HG03521 (cell line): Measurements from ENCODE around the gene TMEM126A.
"Not testable (repeated sequence)": the region's sequence is repeated elsewhere in the genome, so short reads cannot be mapped to it uniquely, and the experiment has no call there.

Source experiments
- ATAC-seq: cut with Tn5 transposase; IDR thresholded peaks from one replicate; pipeline ENCODE4 v1.9.1; 2021; ENCODE audit warnings: mild to moderate bottlenecking, moderate library complexity; ENCODE audit not compliant: unreplicated experiment

Gene TMEM126A

DNA sequence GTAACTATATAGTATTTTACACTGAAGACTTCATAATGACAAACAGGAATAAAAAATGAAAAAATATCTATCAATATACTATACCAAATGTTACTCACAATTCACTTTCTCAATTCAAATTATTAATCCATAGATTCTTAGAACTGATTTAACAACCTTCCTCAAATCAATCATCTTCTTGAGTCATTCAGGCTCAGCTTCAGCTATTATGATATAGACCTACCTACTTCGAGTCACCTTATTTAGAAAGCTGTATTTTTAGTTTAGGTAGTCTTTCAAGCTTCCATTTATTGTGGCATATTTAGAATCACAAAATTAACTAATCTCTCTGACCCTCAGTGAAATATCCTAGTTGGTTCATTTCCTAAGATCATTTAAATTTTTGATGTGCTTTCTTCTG lies 9.0 kb downstream of the TMEM126A start:
- no peak for ATAC-seq

DNA sequence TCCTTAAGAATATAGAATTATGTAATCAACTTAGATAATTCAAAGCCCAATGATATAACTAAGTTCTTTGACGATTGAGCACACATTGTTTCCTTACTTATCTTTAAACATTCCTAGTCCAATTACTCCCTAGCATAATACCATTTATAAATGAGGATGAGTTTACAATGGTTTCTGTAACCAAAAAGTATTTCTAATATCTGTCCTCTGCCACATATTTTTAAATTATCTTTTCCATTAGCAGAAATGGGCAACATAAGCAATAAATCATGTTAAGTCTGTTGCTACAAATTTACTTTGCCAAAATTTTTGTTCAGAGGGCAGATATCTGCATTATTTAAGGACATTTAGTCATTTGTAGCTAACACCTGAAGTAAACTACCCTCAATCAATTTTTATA lies 10.4 kb downstream of the TMEM126A start:
- no peak for ATAC-seq

DNA sequence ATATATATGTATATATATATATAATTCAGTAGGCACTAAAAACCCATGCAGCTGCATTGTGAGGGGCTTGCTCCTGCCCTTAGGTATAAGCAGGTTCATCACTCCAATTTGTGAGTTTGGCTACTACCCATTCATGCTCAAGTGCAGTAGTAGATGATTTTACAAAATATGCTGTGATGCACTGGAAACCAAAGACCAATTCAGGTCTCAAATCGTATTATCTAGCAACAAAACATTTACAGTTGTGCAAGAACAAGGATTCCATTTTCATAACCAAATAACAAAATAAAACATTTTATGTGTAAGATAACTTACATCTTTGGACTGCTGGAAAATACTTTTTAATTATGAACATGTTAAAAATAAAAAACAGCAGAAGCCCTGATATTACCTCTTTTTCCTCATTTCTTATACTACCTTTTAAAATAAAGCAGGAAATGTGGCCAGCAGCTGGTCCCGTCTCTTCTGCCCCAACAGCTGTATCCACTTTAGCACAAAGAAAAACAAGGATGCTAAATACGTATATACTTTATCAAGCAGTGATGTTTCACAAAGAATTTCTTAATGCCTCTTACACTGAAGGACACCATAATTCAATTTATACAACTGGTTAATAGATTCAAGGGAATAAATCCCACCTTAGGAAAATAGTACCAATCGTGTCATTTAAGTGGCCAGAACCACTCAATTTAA lies 14.4 kb downstream of the TMEM126A start:
- no peak for ATAC-seq

- no peak for ATAC-seq
These were observed 15.4 kb downstream of the TMEM126A start for GRCh38 chr11:85663080-85663752.

GRCh38 chr11:85663753-85664614 lies 16.2 kb downstream of the TMEM126A start:
- peak; percentile 72 for ATAC-seq

DNA sequence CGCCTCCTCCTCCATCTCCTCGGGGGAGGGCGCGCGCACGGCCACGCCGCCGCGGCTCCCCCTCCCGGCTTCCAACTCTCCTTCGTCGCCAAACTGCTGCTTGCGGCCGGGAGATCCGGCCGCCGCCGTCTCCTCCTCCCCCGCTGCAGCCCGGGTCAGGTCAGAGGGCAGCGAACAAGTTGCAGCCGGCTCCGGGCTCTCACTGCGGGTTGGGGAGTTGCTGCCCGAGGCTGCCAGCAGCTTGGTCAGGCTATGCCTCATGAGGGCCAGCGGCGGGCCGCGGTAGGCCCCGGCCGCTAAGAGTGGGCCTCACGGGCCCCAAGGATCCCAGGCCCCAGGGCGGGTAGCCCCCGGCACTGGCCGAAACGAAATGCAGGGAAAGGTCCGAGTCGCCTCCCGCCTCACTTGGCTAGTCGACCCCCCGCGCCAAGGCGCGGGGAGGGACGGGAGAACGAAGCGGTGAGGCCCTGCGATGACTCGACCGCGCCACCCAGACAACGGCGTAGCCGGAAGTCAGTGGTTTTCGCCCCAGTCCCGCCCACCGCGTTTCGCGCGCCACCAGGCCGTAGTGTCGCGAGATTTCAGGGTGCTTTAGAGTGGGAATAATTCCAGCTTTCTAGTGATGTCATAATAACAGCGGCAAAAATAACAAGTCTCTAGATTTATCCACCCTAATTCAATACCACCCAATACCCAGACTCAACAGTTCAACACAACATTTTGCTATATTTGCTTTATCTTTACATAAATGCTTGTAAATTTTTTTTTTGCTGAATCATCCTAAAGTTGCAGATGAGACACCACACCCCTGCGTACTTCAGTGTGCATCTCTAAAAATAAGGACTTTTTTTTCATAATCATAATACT lies 17.1 kb downstream of the TMEM126A start, which contains the start of gene CREBZF:
TSS of gene CREBZF (minus strand) at position 515 of the 867 bp plus-strand sequence. CDS start at position 261, 254 bp downstream.
- peak; percentile 82 for ATAC-seq

DNA sequence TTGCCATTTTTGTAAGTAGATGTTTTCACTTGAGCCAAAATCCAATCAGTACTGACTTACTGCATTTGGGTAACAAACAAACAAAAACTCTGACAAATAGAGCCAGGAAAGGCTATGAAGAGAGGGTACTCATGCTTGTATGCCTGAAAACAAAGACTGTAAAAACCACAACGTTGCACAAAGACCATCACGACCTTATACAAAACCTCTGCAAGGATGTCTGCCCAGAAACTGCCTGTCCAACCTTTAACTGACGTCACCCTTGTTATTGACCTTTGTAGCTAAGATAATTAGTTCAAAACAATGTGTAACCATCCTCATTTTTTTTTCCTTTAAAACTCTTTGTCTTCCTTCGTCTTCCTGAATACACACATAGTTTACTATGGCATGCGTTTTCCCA lies 18.0 kb downstream of the TMEM126A start:
- no peak for ATAC-seq

- ATAC-seq = no peak
These were observed 18.9 kb downstream of the TMEM126A start for GRCh38 chr11:85666687-85667086.

GRCh38 chr11:85668157-85668556 lies 20.4 kb downstream of the TMEM126A start:
- no peak for ATAC-seq

- not testable (repeated sequence) for ATAC-seq
These were observed 23.3 kb downstream of the TMEM126A start for GRCh38 chr11:85670949-85671663.

DNA sequence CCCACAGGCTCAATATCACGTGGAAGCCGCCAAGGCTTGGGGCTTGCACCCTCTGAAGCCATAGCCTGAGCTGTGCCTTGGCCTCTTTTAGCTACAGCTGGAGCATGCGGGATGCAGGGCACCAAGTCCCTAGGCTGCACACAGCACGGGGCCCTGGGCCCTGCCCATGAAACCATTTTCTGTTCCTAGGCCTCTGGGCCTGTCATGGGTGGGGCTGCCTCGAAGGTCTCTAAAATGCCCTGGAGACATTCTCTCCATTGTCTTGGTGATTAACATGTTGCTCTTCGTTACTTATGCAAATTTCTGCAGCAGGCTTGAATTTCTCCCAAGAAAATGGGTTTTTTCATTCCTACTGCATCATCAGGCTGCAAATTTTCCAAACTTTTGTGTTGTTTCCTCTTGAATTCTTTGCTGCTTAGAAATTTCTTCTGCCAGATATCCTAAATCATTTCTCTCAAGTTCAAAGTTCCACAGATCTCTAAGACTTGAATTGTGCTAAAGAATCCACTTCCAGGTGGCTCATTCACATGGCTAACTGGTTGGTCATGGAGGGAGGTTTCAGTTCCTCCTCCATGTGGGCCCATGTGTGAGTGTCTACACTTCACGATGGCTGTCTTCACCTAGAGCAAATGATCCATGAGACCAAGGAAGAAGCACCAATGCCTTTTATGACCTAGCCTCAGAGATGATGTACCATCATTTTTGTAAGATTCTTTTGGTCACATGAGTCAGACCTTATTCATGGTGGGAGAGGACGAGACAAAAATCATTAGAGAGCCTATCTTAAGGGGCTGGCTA lies 24.5 kb downstream of the TMEM126A start:
- no peak for ATAC-seq

DNA sequence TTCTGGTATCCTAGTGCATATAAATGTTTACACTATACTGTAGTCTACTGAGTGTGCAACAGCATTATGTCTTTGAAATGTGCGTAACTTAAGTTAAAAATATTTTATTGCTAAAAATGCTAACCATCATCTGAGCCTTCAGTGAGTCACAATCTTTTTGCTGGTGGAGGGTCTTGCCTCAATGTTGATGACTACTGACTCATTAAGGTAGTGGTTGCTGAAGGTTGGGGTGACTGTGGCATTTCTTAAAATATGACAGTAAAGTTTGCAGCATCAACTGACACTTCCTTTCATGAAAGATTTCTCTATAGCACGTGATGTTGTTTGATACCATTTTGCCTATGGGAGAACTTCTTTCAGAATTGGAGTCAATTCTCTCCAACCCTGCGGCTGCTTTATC lies 25.6 kb downstream of the TMEM126A start:
- no peak for ATAC-seq

- ATAC-seq = no peak
These were observed 31.8 kb downstream of the TMEM126A start for GRCh38 chr11:85679576-85679975.

- no peak for ATAC-seq
These were observed 33.1 kb downstream of the TMEM126A start for GRCh38 chr11:85680897-85681296.

GRCh38 chr11:85682330-85683305 lies 34.9 kb downstream of the TMEM126A start:
- peak; percentile 88 for ATAC-seq

- ATAC-seq = no peak
These were observed 37.5 kb downstream of the TMEM126A start for GRCh38 chr11:85685125-85685819.

GRCh38 chr11:85685820-85686459 lies 38.2 kb downstream of the TMEM126A start, which contains the start of gene CCDC89:
Gene CCDC89, minus strand, starts transcription at chr11:85686195. Its CDS starts 65 bp downstream, at chr11:85686130.
- no peak for ATAC-seq
